Fibroblast of upper back skin (primary cell): ENCODE measurements around the gene HSPA4.
A peak's percentile ranks its signal among the peaks of the same experiment; 100 is the strongest.
"Not testable (repeated sequence)": the region's sequence is repeated elsewhere in the genome, so short reads cannot be mapped to it uniquely, and the experiment has no call there.

ENCODE experiments used
- DNase-seq: peaks from one replicate; pipeline ENCODE4 v3.0.0-alpha.2; 2013

Gene HSPA4

DNA sequence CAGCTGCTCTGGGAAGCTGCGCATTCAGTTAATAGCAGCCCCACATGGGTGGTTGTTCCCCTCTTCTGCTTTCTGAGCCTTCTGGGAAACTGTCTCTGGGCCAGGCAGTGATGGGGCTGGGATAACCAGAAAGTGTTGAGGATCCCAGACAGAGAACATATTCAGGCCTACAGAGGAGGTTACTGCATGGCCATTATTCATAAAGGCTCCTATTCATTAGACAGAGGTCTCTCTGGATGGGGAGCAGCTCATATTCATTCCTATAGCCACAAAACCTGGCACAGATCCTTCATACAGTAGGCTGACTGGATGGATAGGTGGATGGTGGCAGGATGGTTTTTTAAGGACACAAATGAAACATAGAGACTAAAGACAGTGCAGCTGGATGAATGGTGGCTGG, 76.3 kb downstream of the HSPA4 start:
- no peak for DNase-seq

DNA sequence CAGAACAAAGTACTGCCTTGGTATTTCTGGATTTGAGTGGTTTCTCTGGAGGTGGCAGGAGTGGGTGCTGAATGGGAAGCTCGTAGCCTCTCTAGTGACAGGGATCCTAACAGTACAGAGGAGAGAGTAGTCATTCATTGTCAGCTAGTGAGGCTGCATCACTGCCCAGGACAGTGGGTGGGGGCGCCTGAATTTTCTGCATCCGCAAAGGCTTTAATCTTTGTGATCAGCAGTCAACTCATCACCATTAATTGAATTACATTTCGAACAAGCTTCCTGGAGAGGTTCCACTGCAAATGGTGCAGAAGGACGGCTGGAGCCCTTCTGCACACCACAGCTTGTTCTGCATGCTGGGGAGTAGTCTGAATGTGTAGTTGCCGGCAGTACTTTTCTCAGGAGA, 77.5 kb downstream of the HSPA4 start:
- no peak for DNase-seq

DNA sequence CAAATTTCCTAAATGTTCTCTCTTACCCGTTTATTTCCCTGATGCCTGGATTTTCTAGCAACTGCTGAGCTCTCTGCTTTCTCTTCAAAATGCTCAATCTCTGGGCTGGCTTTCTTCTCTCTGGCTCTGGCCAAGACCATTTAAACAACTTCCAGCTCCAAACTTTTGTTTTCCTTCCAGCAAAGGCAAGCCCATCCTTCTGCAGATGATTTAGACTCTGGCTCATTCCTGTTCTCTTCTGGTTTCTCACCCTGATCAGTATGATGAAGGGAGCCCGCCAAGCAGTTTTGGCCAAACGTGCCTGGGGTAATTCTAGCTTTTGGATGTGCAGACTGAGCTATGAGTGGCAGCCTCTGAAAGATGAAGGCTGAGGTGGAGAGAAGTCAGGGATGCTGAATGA, 78.1 kb downstream of the HSPA4 start:
- DNase-seq, result no peak

DNA sequence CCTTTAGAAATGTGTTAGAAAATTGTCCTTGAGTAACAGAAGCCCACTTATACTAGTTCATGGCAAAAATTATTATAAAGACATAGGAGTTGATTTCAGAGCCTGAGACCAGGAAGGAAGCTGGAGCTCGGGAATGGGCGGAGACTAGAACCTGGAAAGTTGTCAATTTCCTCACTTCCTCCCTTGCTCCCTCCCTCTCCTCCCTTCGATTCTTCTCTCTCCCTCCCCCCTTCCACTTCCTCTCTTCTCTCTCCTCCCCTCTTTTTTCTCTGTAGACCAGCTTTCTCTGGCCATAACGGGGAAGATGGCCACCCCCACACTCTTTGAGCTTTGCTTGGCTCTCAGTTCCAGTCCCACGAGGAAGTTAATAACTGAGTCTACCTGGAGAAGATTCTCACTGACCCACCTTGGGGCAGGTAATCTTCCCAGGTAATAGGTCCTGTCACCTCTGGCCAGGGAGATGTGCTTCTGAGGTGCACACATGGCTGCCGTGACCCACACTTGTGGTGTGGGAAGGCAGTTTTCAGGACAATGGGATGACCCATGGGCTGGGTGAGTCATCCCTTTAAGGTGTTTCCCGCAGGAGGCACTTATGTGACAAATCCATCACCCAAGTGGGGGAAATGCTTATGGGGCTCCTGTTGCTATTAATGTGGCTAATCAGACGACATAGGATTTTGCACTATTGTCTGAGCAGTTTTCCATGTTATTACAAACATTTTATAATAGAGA, 78.7 kb downstream of the HSPA4 start:
- peak; percentile 17 for DNase-seq

DNA sequence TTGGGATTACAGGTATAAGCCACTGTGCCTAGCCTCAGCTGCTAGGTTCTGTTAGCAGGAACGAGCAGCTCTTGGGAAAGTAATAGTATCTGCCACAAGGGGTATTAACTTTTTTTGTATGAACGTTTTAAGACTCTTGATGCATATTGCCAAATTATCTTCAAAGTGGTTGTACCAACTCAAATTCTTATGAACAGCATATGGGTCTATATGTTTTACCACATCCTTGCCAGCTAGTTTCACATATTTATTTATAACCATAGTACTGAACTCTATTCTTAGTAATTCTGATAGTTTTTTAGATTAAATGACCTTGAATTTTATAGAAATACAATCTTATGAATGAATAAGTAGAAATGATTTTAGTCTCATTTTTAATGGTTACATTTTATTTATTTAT, 80.9 kb downstream of the HSPA4 start:
- no peak for DNase-seq

DNA sequence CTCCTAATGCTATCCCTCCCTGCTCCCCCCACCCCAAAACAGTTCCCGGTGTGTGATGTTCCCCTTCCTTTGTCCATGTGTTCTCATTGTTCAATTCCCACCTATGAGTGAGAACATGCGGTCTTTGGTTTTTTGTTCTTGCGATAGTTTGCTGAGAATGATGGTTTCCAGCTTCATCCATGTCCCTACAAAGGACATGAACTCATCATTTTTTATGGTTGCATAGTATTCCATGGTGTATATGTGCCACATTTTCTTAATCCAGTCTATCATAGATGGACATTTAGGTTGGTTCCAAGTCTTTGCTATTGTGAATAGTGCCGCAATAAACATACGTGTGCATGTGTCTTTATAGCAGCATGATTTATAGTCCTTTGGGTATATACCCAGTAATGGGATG, 81.4 kb downstream of the HSPA4 start:
- not testable (repeated sequence) for DNase-seq

DNA sequence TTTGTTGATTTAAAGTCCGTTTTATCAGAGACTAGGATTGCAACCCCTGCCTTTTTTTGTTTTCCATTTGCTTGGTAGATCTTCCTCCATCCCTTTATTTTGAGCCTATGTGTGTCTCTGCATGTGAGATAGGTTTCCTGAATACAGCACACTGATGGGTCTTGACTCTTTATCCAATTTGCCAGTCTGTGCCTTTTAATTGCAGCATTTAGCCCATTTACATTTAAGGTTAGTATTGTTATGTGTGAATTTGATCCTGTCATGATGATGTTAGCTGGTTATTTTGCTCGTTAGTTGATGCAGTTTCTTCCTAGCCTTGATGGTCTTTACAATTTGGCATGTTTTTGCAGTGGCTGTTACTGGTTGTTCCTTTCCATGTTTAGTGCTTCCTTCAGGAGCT, 85.1 kb downstream of the HSPA4 start:
- not testable (repeated sequence) for DNase-seq

DNA sequence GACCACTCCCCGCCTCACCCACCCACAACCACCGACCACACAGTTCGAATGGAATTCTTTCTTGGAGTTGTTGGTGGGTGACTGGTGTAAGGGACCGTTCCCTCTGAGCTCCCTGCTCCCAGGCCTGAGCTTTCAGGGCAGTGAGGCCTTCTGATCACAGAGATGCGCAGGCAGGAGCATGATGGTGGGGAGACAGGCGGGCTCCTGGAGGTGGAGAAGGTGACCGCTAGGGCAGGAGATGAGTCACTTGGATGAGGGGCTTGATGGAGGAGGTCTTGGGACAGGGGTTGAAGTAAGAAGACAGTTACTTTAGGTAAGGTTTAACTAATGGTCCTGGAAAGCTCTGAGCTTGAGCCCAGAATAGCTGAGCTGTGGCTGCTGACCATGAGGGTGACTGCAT, 88.5 kb downstream of the HSPA4 start:
- no peak for DNase-seq

DNA sequence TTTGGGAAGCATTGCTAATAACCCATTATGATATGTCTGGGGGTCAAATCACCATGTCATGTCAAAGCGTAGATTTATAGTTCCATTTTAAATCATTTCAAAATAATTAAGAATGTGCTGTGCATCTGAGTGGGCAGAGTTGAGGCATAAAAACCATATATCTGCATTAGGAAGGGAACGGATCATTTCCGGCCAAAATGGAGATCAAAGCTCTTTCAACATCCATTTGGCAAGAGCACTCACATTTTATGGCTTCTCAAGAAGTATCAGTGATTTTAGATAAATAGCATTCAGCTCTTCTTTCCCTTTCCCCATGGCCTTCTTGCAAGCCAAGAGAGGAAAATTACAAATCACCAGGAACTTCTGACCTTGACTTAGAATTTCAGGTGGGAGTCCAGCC, 89.9 kb downstream of the HSPA4 start:
- DNase-seq, result no peak

DNA sequence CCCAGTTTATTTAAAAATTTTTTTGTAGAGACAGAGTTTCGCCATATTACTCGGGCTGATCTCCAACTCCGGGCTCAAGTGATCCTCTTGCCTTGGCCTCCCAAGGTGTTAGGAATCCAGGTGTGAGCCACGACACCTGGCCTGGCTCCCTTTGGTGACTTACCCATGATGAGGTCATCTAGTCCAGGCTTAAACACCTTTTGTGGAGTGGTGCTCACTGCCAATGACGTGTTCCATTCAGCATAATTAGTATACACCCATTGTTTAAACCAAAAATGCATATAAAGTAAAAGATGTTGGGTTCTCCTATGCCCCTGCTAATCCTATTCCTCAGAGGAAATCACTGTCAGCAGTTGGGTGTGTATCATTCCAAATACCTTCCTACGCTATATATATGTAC, 91.0 kb downstream of the HSPA4 start:
- DNase-seq, result no peak

DNA sequence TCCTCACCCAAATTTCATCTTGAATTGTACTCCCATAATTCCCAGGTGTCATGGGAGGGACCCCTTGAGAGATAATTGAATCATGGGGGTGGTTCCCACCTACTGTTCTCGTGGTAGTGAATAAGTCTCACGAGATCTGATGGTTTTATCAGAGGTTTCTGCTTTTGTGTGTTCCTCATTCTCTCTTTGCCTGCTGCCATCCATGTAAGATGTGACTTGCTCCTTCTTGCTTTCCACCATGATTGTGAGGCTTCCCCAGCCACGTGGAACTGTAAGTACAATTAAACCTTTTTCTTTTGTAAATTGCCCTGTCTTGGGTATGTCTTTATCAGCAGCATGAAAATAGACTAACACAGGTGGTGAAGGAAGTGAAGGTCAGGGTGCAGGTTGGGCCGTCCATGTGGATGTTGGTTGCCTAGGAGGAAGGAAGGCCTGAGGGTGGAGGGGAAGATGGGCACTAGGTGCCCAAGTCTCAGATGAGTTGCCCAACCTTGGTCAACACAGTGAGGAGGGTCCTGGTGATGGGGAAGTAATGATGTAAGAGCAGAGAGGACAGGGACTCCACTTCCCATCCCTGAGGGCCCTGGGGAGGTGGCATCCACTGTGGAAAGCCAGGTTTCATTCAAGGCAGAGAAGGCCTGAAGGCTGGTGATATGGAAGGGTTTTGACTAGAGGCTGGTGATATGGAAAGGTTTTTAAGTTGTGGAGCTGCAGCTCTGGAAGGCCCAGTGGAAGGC, 92.6 kb downstream of the HSPA4 start:
- no peak for DNase-seq

DNA sequence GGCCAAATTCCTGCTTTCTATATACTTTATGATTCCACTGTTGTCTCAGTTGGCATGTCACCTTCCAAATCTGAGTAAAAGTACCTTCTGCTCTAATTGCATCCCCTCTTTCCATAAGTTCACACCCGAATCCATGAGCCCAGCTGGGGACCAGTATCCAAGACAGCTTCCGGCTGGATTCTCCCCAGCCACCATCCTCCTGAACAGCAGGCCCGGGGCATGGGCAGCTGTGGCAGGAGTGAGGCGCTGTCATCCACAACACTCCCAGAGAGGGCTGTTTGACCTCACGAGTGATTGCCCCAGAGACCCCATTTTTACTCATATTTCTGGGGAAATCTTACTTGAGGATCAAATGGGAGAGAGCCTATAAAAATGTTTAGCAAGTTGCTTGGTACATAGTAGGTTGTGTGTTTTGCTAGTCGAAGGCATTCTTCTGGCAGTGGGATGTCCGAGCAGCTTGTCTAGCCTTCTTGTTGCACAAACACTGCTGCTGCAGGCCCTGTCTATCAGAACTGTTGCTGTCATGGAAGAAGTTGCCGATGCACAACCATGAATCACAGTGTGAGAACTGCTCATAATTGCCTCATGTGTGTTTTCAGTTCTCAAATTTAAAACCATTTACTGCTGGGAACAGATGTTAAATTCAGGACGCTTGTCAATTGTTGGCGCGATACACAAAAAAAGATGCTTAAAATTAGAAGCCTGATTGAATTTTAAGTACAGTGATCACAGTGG, 93.8 kb downstream of the HSPA4 start:
- DNase-seq, result no peak

DNA sequence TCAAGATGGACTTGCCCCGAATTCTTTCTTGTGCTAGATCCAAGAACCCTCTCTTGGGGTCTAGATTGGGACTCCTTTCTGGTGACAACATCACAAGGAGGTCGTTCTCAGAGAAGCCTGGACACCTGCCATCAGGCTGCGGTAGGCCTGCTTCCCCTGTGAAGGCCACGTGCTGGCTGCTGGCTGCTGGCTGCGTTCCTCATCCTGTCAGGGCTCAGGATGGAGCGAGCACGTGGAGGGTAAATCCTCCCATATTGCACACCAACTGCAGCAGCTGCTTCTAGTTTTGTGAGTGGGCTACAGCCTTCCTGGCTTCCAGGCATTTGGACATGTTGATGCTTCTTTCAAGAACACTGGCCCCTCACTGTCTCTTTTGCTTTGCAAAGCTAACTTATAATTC, 95.6 kb downstream of the HSPA4 start:
- DNase-seq, result peak; percentile 41

DNA sequence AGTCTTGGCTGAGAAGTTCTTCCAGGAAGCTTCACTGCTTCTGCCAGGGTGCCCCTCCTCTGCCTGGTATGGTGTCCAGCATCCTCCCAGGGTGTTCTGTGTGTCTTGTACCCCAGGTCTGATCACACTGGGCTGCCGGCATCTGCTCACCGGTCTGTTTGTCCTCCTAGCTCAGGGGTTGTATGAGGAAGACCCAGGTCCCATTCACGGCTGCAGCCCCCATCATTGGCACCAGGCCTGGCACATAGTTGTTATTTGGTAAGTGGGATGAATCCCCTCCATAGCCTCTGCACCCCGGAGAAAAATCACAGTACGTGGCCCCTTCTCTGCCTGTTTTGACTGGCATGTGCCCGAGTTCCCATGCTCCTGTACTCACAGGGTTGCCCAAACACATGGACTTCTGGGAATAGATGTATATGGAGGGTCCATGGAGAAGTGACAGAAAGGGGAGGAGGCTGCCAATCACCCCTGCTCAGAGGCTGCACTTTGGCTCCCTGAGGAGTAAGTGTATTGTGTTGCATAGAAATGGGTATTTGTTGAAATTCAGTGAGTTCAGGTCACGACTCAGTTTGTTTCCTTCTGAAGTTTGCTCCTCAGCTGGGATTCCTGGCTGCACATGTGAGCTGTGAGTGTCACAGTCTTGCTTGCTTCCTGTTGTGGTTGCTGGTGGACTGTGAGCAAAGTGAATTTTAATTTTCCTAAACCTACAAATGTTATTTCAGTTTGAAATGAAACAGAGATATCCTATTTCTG, 96.2 kb downstream of the HSPA4 start:
- no peak for DNase-seq

DNA sequence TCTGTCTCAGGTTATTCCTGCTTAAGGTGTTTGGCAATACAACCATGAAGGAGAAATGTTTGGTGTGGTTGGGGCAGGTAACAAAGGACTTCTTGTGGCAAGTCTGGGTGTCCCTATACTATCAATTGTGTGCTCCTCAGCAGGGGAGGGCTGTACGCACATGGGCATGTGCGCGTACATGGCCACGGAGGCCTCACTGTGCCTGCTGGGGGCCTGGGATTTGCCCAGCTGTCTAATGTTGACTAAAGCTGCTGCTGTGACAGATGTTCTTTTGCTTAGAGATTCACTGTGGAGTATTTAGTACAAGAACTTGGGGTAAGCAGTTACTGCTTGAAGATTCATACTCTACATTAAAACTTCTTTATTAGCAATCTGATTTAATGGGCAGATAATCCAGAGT, 97.5 kb downstream of the HSPA4 start:
- no peak for DNase-seq

DNA sequence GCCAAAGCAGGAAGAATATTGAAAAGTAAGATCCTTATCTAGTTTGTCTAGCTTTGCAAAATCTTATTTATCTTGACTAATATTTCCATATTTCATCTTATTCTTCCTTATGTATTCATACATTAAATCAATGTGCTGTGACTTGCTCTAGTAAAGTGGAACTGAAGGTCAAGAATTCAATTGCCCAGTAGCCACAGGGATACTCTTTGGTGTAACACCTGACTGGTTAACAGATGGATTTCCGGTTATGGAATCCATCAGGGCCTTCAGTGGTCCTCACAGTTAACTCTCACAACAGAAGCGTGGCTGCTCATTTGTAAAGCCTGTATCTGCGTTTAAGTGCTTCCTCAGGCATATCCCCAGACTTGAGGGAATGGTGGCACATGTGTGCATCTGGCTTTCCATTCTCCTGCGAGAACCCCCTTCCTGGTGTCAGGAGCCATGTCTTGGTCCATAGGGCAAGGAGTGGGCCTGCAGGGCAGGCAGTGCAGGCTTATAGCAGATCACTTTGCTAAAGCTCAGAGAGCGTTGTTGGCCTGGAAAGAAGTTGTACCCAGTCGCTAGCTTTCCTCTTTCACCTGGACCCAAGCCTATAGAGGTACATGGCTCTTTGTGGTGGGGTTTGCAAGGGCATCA, 99.2 kb downstream of the HSPA4 start:
- DNase-seq, result no peak

DNA sequence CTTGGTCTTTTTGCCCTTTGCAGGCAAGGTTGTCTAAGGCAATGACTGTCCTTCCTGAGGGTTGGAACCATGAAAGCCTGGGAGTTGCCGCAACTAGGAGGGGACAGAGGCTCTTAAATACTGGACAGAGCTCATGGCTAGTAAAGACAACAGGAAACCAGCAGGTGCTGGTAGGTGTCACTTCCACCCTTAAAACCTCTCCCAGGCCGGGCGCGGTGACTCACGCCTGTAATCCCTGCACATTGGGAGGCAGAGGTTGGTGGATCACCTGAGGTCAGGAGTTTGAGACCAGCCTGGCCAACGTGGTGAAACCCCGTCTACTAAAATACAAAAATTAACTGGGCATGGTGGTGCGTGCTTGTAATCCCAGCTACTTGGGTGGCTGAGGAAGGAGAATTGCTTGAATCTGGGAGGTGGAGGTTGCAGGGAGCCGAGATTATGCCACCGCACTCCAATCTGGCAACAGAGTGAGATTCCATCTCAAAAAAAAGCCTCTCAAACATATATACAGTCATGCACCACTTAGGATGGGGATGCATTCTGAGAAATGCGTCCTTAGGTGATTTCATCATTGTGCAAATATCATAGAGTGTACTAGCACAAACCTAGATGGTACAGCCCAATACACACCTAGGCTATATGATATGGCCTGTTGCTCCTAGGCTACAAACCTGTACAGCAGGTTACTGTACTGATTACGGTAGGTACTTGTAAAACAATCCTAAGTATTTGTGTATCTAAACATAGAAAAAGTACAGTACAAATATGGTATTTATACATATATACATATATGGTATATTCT, 102.7 kb downstream of the HSPA4 start:
- DNase-seq, result no peak

DNA sequence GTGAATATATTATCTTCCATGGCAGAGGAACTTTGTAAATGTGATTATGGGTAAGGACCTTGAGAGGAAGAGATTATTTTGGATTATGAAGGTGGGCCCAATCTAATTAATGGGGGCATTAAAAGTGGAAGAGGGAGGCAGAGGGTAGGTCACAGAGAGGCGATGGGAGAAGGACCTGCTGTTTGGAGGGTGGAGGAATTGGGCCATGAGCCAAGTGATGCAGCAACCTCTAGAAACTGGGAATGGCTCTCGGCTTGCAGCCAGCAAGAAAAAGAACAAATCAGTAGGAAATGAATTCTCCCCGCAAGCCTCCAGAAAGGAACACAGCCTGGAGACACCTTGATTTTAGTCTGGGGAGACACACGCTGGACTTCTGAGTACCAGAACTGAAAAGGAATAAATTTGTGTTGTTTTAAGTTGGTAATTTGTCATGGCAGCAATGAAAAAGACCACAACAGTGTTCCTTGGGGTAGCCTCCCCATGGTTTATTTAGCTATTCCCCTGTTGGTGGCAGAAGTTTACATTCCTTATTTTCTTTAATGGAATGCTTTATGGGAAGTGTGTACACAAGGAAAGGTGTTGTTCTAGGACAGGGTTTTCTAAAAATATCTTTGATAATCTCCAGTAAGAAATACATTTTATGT, 103.6 kb downstream of the HSPA4 start:
- no peak for DNase-seq
